Heart left ventricle (tissue), 16 donors: ENCODE results near the gene SESN1. TPM values are rescaled to one million over a fixed set of nuclear protein-coding genes. Genes with fewer than 3 reads are reported as not detected.
"Not testable (repeated sequence)": the region's sequence is repeated elsewhere in the genome, so short reads cannot be mapped to it uniquely, and the experiment has no call there.

Experiments
- ATAC-seq, 4 donors: fragments of 200-7000 bp; cut with Tn5 transposase; one replicate each; pipeline ENCODE4 v1.9.1; 2020 to 2022; ENCODE audit warnings: moderate library complexity in 4 of 4, mild to moderate bottlenecking in 3 of 4, moderate number of reproducible peaks in 1 of 4
- DNase-seq, 5 donors: peaks; one replicate each; pipeline ENCODE4 v3.0.0-alpha.2; 2020
- H3K27ac ChIP-seq, 12 donors: fragments of 200-600 bp; sonication (generic) in 4 of 12; one replicate each; pipeline versions ENCODE4 v1.5.0 to v1.8.0; 2016 to 2022; ENCODE audit warnings: mild to moderate bottlenecking in 2 of 12
- H3K27me3 ChIP-seq, 9 donors: fragments of 200-600 bp; sonication (generic) in 2 of 9; one replicate each; pipeline versions ENCODE4 v1.5.1 to v1.8.0; 2016 to 2022; ENCODE audit warnings: mild to moderate bottlenecking in 3 of 9
- H3K36me3 ChIP-seq, 9 donors: fragments of 200-600 bp; sonication (generic) in 2 of 9; one replicate each; pipeline versions ENCODE4 v1.5.0 to v1.8.0; 2018 to 2022; ENCODE audit warnings: mild to moderate bottlenecking in 2 of 9
- H3K4me1 ChIP-seq, 12 donors: fragments of 200-600 bp; sonication (generic) in 4 of 12; one replicate each; pipeline versions ENCODE4 v1.5.0 to v1.8.0; 2016 to 2022; ENCODE audit warnings: mild to moderate bottlenecking in 3 of 12
- H3K4me3 ChIP-seq, 12 donors: fragments of 200-600 bp; sonication (generic) in 4 of 12; one replicate each; pipeline versions ENCODE4 v1.5.0 to v1.8.0; 2017 to 2022; ENCODE audit warnings: mild to moderate bottlenecking in 9 of 12, moderate library complexity in 4 of 12
- H3K9me3 ChIP-seq, 12 donors: fragments of 200-600 bp; sonication (generic) in 4 of 12; one replicate each; pipeline versions ENCODE4 v1.5.0 to v1.8.0; 2016 to 2022; ENCODE audit warnings: mild to moderate bottlenecking in 1 of 12
- CTCF ChIP-seq, 12 donors: fragments of 200-600 bp; sonication (generic) in 4 of 12; IDR thresholded peaks; one replicate each; pipeline versions ENCODE4 v1.5.0 to v1.8.0; 2018 to 2022; ENCODE audit warnings: antibody characterized with exemption in 12 of 12, mild to moderate bottlenecking in 5 of 12
- POLR2A ChIP-seq, 2 donors: fragments of 450-650 bp; IDR thresholded peaks; one replicate each; pipeline ENCODE4 v1.6.1; 2017; ENCODE audit warnings: antibody characterized with exemption in 2 of 2, mild to moderate bottlenecking in 2 of 2, moderate library complexity in 2 of 2
- WGBS, 4 donors: extraction: QIAGEN DNeasy Blood & Tissue Kit in 2 of 4; methylation state at CpG; one replicate each; pipeline versions ENCODE4 v1.1.5 to v1.1.7; 2013 to 2018; 5-methylcytosine and 5-hydroxymethylcytosine counted together
- intact Hi-C, 10 donors: fragments of 100-400 bp; cut with DNase I; formaldehyde crosslinking; loops; one replicate each; pipeline versions ENCODE4 v1.11.1 to v1.14.2; 2022
- polyA plus RNA-seq, 2 donors: library from polyadenylated mRNA; stranded (reverse); fragments of 200-250 nt; gene quantifications; one replicate each; pipeline ENCODE4 v1.2.3, GENCODE V29; 2013
- total RNA-seq, 9 donors: library from RNA; depleted of rRNA in 2 of 9; stranded (reverse); fragments of >200 nt in 2 of 9; fragmentation: NEBNext Ultra II Directional in 3 of 9; extraction: Animal tissue kit (Norgen Biotek cat#: 25700) in 3 of 9; gene quantifications; one replicate each; pipeline versions ENCODE4 v1.1.0 to v1.2.4, GENCODE V29; 2016 to 2023
- donor health status: ischemic (EF 13 %, LVEDD 7.1; RV severe dilation, severe dysfunction).
- donor health status: healthy with polysubstance abuse.
- donor health status: DM: no; HTN: yes; CAD: no.
- donor health status: DM: no; HTN: no; CAD: no.
- donor health status: ischemic (EF 25% LVEDD 6.9; RV normal size, moderate dysfunction).
- donor health status: ischemic (EF 25% LVEDD 5.7; RV mildly dilated, moderate dysfunction).
- donor health status: healthy.
- donor health status: DM: yes; HTN: yes; CAD: no.
- donor health status: ischemic (EF 35%, LVEDD 5.7; RV mildly dilated, moderate dysfunction).
- donor health status: nonischemic (EF 11% LVEDD 7.7; RV severe dilation, severe dysfunction).
- donor health status: DM: yes; HTN: yes; CAD: no.
- donor health status: PGD.
- donor health status: ischemic (EF 29% LVEDD 5.4; RV normal size, mild dysfunction).
- donor health status: nonischemic (EF 23%, LVEDD 6.1; RV moderate dilation, normal function).

SESN1 gene
- total and polyA plus RNA-seq, 11 donors = 22.5 to 63.2 (median 34.6) TPM

DNA sequence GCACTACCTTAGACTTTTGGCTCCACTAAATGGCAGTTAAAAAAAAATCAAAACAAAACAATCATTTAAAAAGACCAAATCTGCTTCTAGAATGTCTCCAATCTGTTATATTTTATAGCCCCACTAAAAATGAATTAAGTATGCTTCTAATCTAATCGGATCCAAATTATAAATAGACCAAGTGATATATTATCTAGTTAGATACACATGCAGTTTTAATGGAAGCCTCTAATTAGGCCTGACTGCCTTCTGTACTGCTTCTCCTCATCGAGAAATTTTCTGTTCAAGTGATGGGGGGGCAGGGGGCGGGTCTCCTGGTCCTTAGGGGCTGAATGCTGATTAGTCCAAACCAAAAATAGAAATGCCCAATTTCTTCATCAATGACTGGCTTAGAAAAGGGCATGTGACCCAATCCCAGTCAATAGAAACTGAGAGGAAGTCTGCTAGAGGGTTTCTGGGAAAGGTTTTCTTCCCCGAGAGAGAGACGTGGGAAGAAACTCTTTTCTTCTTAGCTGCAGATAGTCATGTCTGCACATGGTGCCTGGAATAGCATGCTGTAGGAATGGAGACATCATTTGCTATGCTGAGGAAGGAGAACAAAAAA, 6.9 kb downstream of the SESN1 start:
- intact Hi-C loops = no loop called here
- H3K36me3 ChIP-seq = peaks cover 0 to 17% (median 7%) of the 10 kb centered on the region in 9 donors
- ATAC-seq (peak in 3 of 4 donors; percentile 12 to 35 (median 28)), DNase-seq (no peak)
- peak overlapping the region in 11 of 12 donors; percentile 29 to 69 (median 51) for H3K27ac ChIP-seq
- H3K27me3 ChIP-seq = no peaks in the 10 kb centered on the region
- H3K4me1 ChIP-seq = peaks cover 3 to 82% (median 48%) of the 10 kb centered on the region in 12 donors
- H3K4me3 ChIP-seq = no peak overlapping the region
- no peak for TF ChIP-seq CTCF (IDR thresholded peaks at IDR 0.05)
- TF ChIP-seq POLR2A (IDR thresholded peaks at IDR 0.05) = no peak
- H3K9me3 ChIP-seq = no peaks in the 10 kb centered on the region
- WGBS, 4 donors = 29 to 48% (median 34%) methylated on average over 5 of the region's 5 CpGs

- ATAC-seq, DNase-seq, H3K9me3 ChIP-seq, H3K27me3 ChIP-seq, H3K4me3 ChIP-seq: not testable (repeated sequence)
- H3K4me1 ChIP-seq = peaks cover 4 to 83% (median 48%) of the 10 kb centered on the region in 12 donors
- intact Hi-C loops = loop anchor here in 1 of 10 donors (5.0 kb wide), 1 partner anchor 527 kb away; no protein-coding TSS in a partner anchor
- H3K36me3 ChIP-seq = peaks cover 0 to 17% (median 7%) of the 10 kb centered on the region in 9 donors
- WGBS, 4 donors = 48 to 64% (median 60%) methylated on average over 8 of the region's 8 CpGs
- peak overlapping the region; percentile 22 to 83 (median 74) for H3K27ac ChIP-seq
These were observed 10.5 kb downstream of the SESN1 start for GRCh38 chr6:109084146-109084545.

- Histone ChIP-seq H3K36me3 (peaks cover 0 to 17% (median 7%) of the 10 kb centered on the region in 9 donors), H3K27me3 (no peaks in the 10 kb centered on the region), H3K4me3 (no peak overlapping the region), H3K9me3 (no peaks in the 10 kb centered on the region), H3K27ac (peak overlapping the region; percentile 22 to 83 (median 74)), H3K4me1 (peaks cover 4 to 83% (median 47%) of the 10 kb centered on the region in 12 donors)
- 54 to 69% (median 61%) methylated on average over 1 of the region's 1 CpG for WGBS, 4 donors
- intact Hi-C loops = loop anchor here in 1 of 10 donors (5.0 kb wide), 1 partner anchor 526 kb away; no protein-coding TSS in a partner anchor
- TF ChIP-seq CTCF (IDR thresholded peaks at IDR 0.05) (no peak), POLR2A (IDR thresholded peaks at IDR 0.05) (no peak)
- DNase-seq (no peak), ATAC-seq (peak; percentile 45 to 60 (median 58))
These were observed 11.0 kb downstream of the SESN1 start for GRCh38 chr6:109083657-109084056.

GRCh38 chr6:109082188-109082577, 12.5 kb downstream of the SESN1 start:
- 67 to 81% (median 71%) methylated on average over 1 of the region's 1 CpG for WGBS, 4 donors
- ATAC-seq (peak in 3 of 4 donors; percentile 5 to 60 (median 44)), DNase-seq (no peak)
- Histone ChIP-seq H3K27me3 (no peaks in the 10 kb centered on the region), H3K36me3 (peaks cover 0 to 17% (median 7%) of the 10 kb centered on the region in 9 donors), H3K27ac (peak overlapping the region in 11 of 12 donors; percentile 50 to 88 (median 81)), H3K4me1 (peaks cover 0 to 79% (median 40%) of the 10 kb centered on the region in 12 donors), H3K9me3 (no peaks in the 10 kb centered on the region), H3K4me3 (no peak overlapping the region)
- intact Hi-C loops = loop anchor here in 1 of 10 donors (5.0 kb wide), 1 partner anchor 525 kb away; no protein-coding TSS in a partner anchor
- peak in 1 of 12 donors; percentile 18 for TF ChIP-seq CTCF (IDR thresholded peaks at IDR 0.05)
- no peak for TF ChIP-seq POLR2A (IDR thresholded peaks at IDR 0.05)
